DMS 273 treated with DMSO at 0.1 percent for 48 hours (cell line): ENCODE results near the gene USP35.
A peak's percentile ranks its signal among the peaks of the same experiment; 100 is the strongest.

Source experiments
- DNase-seq: peaks from one replicate; lab custom pipeline; 2025; lab: John Stamatoyannopoulos, UW

Gene USP35

GRCh38 chr11:78188286-78189173 is at the start of gene USP35, which contains the start of gene KCTD21:
USP35 (plus strand) TSS chr11:78188919; CDS start chr11:78196246, 7,327 bp downstream.
KCTD21 (minus strand) TSS chr11:78188626; CDS start chr11:78174554, 14,072 bp downstream.
- peak; percentile 86 for DNase-seq

GRCh38 chr11:78139422-78140391 is 49.0 kb upstream of the USP35 start, which contains the start of gene ALG8:
ALG8 (minus strand) TSS chr11:78139626; CDS start chr11:78139588, 38 bp downstream.
- DNase-seq = peak; percentile 85

GRCh38 chr11:78140392-78141077 is 48.2 kb upstream of the USP35 start:
- DNase-seq = no peak

- DNase-seq = no peak
Observed at GRCh38 chr11:78145511-78146025, 43.2 kb upstream of the USP35 start.

- no peak for DNase-seq
Observed at GRCh38 chr11:78147807-78148206, 40.9 kb upstream of the USP35 start.

- DNase-seq = no peak
Observed at GRCh38 chr11:78149646-78150045, 39.1 kb upstream of the USP35 start.

- DNase-seq = no peak
Observed at GRCh38 chr11:78150346-78150745, 38.4 kb upstream of the USP35 start.

- no peak for DNase-seq
Observed at GRCh38 chr11:78150754-78151153, 38.0 kb upstream of the USP35 start.

- no peak for DNase-seq
Observed at GRCh38 chr11:78151804-78152203, 36.9 kb upstream of the USP35 start.

GRCh38 chr11:78156127-78156844 is 32.4 kb upstream of the USP35 start:
- no peak for DNase-seq

GRCh38 chr11:78158987-78159652 is 29.6 kb upstream of the USP35 start:
- DNase-seq = no peak

- no peak for DNase-seq
Observed at GRCh38 chr11:78160557-78160956, 28.2 kb upstream of the USP35 start.

GRCh38 chr11:78161346-78161745 is 27.4 kb upstream of the USP35 start:
- DNase-seq = no peak

GRCh38 chr11:78161962-78162371 is 26.8 kb upstream of the USP35 start:
- no peak for DNase-seq

GRCh38 chr11:78163828-78164227 is 24.9 kb upstream of the USP35 start:
- no peak for DNase-seq

GRCh38 chr11:78164471-78164870 is 24.2 kb upstream of the USP35 start:
- DNase-seq = no peak

- no peak for DNase-seq
Observed at GRCh38 chr11:78166855-78167469, 21.8 kb upstream of the USP35 start.

- DNase-seq = no peak
Observed at GRCh38 chr11:78168539-78169477, 19.9 kb upstream of the USP35 start.

- no peak for DNase-seq
Observed at GRCh38 chr11:78170413-78170812, 18.3 kb upstream of the USP35 start.
